DOHH2 (cell line): Measurements from ENCODE around the gene HES4.

Experiments used
- H3F3A ChIP-seq: fragments of 200-600 bp; sonication (generic), shearing (Covaris generic); 2 replicates; pipeline ENCODE4 v1.6.0; 2016; ENCODE audit warnings: antibody characterized with exemption, mild to moderate bottlenecking; ENCODE audit not compliant: control insufficient read depth, insufficient read depth
- H3K27ac ChIP-seq: fragments of 200-600 bp; sonication (generic); 2 replicates; pipeline ENCODE4 v1.5.1; 2014; ENCODE audit warnings: low read depth, mild to moderate bottlenecking, low read length, moderate library complexity
- H3K27me3 ChIP-seq: fragments of 200-600 bp; sonication (generic); 2 replicates; pipeline ENCODE4 v1.6.1; 2014; ENCODE audit warnings: mild to moderate bottlenecking, low read length, mixed read lengths; ENCODE audit not compliant: control insufficient read depth
- H3K36me3 ChIP-seq: fragments of 200-600 bp; sonication (generic); 2 replicates; pipeline ENCODE4 v1.6.1; 2014; ENCODE audit warnings: mild to moderate bottlenecking, low read length, moderate library complexity, mixed read lengths; ENCODE audit not compliant: control insufficient read depth
- H3K4me1 ChIP-seq: fragments of 200-600 bp; sonication (generic); 2 replicates; pipeline ENCODE4 v1.6.1; 2014; ENCODE audit warnings: mild to moderate bottlenecking, low read length, mixed read lengths; ENCODE audit not compliant: control insufficient read depth
- H3K4me2 ChIP-seq: fragments of 200-600 bp; sonication (generic); 2 replicates; pipeline ENCODE4 v1.6.0; 2014; ENCODE audit warnings: mild to moderate bottlenecking, low read length, moderate library complexity
- H3K4me3 ChIP-seq: fragments of 200-600 bp; sonication (generic); 2 replicates; pipeline ENCODE4 v1.5.1; 2014; ENCODE audit warnings: mild to moderate bottlenecking, low read length, mixed read lengths
- H3K79me2 ChIP-seq: fragments of 200-600 bp; sonication (generic); 2 replicates; pipeline ENCODE4 v1.6.1; 2014; ENCODE audit warnings: mild to moderate bottlenecking, low read length, mixed read lengths; ENCODE audit not compliant: control insufficient read depth
- H3K9me2 ChIP-seq: fragments of 200-600 bp; sonication (generic); replicated peaks from 2 replicates; pipeline ENCODE4 v1.6.1; 2014; ENCODE audit warnings: mild to moderate bottlenecking, low read length, mixed read lengths; ENCODE audit not compliant: control insufficient read depth
- H3K9me3 ChIP-seq: fragments of 200-600 bp; sonication (generic); 2 replicates; pipeline ENCODE4 v1.6.1; 2014; ENCODE audit warnings: antibody characterized with exemption, low read length, mixed read lengths; ENCODE audit not compliant: control insufficient read depth, insufficient read depth
- H4K20me1 ChIP-seq: fragments of 200-600 bp; sonication (generic); 2 replicates; pipeline ENCODE4 v1.6.0; 2014; ENCODE audit warnings: low read depth, mild to moderate bottlenecking, antibody characterized with exemption, low read length, moderate library complexity; ENCODE audit not compliant: control insufficient read depth, insufficient read depth
- EZH2phosphoT487 ChIP-seq: fragments of 200-600 bp; sonication (generic); IDR thresholded peaks from 2 replicates; pipeline ENCODE4 v1.6.1; 2017; ENCODE audit warnings: borderline replicate concordance, mild to moderate bottlenecking, antibody characterized with exemption, low read length, moderate library complexity, mixed read lengths
- TF ChIP-seq, protein P1 (sequence below): fragments of 200-600 bp; sonication (generic); IDR thresholded peaks from one replicate; pipeline ENCODE4 v1.5.1; 2014; ENCODE audit warnings: antibody characterized with exemption, mild to moderate bottlenecking, low read depth, low read length; ENCODE audit not compliant: poor library complexity, severe bottlenecking

HES4 gene

DNA sequence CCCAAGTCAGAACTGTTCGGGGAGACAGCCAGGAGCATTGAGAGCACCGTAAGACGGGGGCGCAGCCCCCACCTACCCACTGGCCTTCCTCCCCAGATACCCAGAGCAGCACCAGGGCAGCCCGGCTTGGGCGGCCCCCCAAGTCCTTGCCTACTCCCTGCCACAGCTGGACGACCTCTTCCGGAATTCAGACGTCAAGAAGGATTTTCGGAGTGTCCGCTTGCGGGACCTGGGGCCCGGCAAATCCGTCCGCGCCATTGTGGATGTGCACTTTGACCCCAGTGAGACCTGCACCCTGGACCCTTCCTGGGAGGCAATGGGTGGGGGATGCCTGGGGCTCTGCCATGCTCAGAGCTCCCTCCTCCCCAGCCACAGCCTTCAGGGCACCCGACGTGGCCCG is 47.5 kb upstream of the HES4 start:
- H3K36me3 ChIP-seq = no peaks in the 10 kb centered on the region

DNA sequence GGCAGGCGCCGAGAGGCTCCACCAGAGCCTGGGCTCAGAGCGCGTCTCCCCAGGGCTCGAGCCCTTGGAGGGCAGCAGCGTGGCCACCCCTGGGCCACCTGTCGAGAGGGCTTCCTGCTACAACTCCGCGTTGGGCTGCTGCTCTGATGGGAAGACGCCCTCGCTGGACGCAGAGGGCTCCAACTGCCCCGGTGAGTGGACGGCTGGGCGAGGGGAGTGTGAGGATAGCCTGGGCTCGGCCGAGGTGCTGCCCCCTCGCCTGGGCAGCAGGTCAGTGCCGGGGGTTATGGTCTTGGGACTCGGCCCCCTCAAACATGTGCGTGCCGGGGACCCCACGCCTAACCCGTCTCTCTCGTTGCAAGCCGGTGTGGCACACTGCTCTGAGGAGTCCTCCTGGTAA is 46.9 kb upstream of the HES4 start:
- TF ChIP-seq, protein P1, sequence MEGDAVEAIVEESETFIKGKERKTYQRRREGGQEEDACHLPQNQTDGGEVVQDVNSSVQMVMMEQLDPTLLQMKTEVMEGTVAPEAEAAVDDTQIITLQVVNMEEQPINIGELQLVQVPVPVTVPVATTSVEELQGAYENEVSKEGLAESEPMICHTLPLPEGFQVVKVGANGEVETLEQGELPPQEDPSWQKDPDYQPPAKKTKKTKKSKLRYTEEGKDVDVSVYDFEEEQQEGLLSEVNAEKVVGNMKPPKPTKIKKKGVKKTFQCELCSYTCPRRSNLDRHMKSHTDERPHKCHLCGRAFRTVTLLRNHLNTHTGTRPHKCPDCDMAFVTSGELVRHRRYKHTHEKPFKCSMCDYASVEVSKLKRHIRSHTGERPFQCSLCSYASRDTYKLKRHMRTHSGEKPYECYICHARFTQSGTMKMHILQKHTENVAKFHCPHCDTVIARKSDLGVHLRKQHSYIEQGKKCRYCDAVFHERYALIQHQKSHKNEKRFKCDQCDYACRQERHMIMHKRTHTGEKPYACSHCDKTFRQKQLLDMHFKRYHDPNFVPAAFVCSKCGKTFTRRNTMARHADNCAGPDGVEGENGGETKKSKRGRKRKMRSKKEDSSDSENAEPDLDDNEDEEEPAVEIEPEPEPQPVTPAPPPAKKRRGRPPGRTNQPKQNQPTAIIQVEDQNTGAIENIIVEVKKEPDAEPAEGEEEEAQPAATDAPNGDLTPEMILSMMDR = no peak
- TF ChIP-seq EZH2phosphoT487 = no peak
- no peaks in the 10 kb centered on the region for H3K9me2 ChIP-seq
- no peaks in the 10 kb centered on the region for H4K20me1 ChIP-seq
- no peak overlapping the region for H3K4me3 ChIP-seq
- no peaks in the 10 kb centered on the region for H3F3A ChIP-seq
- H3K27me3 ChIP-seq = no peaks in the 10 kb centered on the region
- no peaks in the 10 kb centered on the region for H3K36me3 ChIP-seq
- no peaks in the 10 kb centered on the region for H3K79me2 ChIP-seq
- no peak overlapping the region for H3K27ac ChIP-seq
- H3K9me3 ChIP-seq = no peaks in the 10 kb centered on the region
- H3K4me1 ChIP-seq = no peaks in the 10 kb centered on the region
- H3K4me2 ChIP-seq = no peak overlapping the region

More for the DNA sequence above, 47.5 kb upstream of the HES4 start:
- TF ChIP-seq EZH2phosphoT487 = no peak
- TF ChIP-seq, protein P1 = no peak
- Histone ChIP-seq H3K4me2 (no peak overlapping the region), H3K27ac (no peak overlapping the region), H3K9me2 (no peaks in the 10 kb centered on the region), H3K9me3 (no peaks in the 10 kb centered on the region), H3K27me3 (no peaks in the 10 kb centered on the region), H3K4me1 (no peaks in the 10 kb centered on the region), H4K20me1 (no peaks in the 10 kb centered on the region), H3K79me2 (no peaks in the 10 kb centered on the region), H3K4me3 (no peak overlapping the region), H3F3A (no peaks in the 10 kb centered on the region)

DNA sequence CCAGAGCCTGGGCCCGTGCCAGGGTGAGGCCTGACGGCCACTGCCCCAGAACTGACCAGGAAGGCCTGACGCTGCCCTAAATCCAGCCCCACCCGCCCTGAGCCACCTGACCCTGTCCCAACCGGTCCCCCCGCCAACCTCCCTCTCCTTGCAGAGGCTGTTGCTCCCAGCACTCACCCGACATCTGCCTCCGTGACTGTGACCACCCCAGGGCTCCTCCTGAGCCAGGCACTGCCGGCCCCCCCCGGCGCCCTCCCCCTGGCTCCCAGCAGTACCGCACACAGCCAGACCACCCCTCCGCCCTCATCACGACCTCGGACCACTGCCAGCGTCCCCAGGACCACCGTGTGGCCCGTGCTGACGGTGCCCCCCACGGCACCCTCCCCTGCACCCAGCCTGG is 46.3 kb upstream of the HES4 start:
- Histone ChIP-seq H3K4me3 (no peak overlapping the region), H3K27ac (no peak overlapping the region), H3K36me3 (no peaks in the 10 kb centered on the region), H3K27me3 (no peaks in the 10 kb centered on the region), H3K4me2 (no peak overlapping the region), H3F3A (no peaks in the 10 kb centered on the region), H3K9me3 (no peaks in the 10 kb centered on the region), H3K79me2 (no peaks in the 10 kb centered on the region), H3K9me2 (no peaks in the 10 kb centered on the region), H4K20me1 (no peaks in the 10 kb centered on the region), H3K4me1 (no peaks in the 10 kb centered on the region)
- TF ChIP-seq, protein P1 = no peak
- TF ChIP-seq EZH2phosphoT487 = no peak

DNA sequence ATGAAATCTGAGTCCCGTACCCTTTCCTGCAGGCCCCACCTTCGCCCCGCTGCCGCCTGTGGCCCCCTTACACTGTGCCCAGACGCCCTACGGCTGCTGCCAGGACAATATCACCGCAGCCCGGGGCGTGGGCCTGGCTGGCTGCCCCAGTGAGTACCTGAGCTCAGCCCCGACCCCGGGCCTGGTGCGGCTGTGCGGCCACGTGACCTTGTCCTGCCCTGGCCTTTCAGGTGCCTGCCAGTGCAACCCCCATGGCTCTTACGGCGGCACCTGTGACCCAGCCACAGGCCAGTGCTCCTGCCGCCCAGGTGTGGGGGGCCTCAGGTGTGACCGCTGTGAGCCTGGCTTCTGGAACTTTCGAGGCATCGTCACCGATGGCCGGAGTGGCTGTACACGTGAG is 45.2 kb upstream of the HES4 start:
- Histone ChIP-seq H3K36me3 (no peaks in the 10 kb centered on the region), H3K4me2 (no peak overlapping the region), H3K9me3 (no peaks in the 10 kb centered on the region), H3K4me3 (no peak overlapping the region), H3K27ac (no peak overlapping the region), H3K79me2 (no peaks in the 10 kb centered on the region), H3K4me1 (peaks cover 5% of the 10 kb centered on the region), H3K27me3 (peaks cover 5% of the 10 kb centered on the region), H3K9me2 (no peaks in the 10 kb centered on the region), H4K20me1 (no peaks in the 10 kb centered on the region), H3F3A (no peaks in the 10 kb centered on the region)
- TF ChIP-seq, protein P1 = no peak
- TF ChIP-seq EZH2phosphoT487 = no peak
